Measurements from ENCODE around the gene GAREM1. TPM values are rescaled to one million over a fixed set of nuclear protein-coding genes. Genes with fewer than 3 reads are reported as not detected.
"Not testable (repeated sequence)": the region's sequence is repeated elsewhere in the genome, so short reads cannot be mapped to it uniquely, and the experiment has no call there.

GAREM1 gene
- total RNA-seq, 1 experiment from 2014 or later = 1.0 TPM

GRCh38 chr18:32371384-32371783 lies 99.3 kb downstream of the GAREM1 start:
- DNase-seq (ENCODE audit: low read depth) = no peak

- DNase-seq (ENCODE audit: low read depth) = no peak
Observed at GRCh38 chr18:32368991-32369390, 101.7 kb downstream of the GAREM1 start.

- no peak for DNase-seq (ENCODE audit: low read depth)
Observed at GRCh38 chr18:32368170-32368569, 102.5 kb downstream of the GAREM1 start.

DNA sequence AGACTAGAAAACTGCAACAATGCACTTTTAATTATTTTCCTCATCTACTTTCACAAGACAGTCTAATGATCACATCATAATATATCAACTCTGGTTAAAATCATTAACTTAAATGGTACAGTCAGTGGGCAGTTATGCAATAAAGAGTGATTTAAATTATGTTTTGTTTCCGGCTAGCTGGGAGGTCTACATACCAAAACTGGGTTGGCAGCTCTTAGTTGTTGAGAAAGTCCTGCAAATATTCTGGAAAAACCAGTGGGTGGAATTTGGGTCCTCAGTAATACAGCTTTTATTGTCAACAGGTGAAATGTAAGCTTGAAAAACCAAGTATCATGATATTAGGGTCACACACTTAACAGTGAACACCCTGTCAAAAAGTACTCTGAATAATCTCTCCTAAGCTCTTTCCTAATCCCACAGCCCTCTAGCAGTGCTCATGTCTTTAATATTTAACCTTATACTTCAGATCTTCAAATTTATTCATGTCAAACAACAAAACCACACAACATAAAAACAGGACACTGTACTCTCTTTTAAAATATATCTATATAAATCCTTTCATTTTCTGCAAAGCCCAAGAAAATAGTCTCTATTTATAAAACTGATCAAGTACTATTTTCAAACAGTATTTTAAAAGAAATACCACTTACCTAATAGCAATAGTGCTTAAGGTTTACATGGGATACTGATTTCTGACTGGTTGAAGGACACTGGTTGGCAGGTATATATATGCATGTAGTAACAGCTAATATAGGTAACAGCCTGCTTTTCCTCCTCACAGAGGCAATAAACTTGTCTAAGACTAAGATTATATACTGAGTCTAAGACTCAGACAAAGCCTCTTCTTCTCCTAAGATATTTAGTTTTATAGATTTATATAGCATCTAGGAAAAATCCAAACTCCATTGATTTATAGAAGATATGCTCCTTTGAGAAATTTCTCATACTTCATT lies 103.8 kb downstream of the GAREM1 start:
- no peak for DNase-seq (ENCODE audit: low read depth)

GRCh38 chr18:32362484-32362883 lies 108.2 kb downstream of the GAREM1 start:
- DNase-seq (ENCODE audit: low read depth) = no peak

DNA sequence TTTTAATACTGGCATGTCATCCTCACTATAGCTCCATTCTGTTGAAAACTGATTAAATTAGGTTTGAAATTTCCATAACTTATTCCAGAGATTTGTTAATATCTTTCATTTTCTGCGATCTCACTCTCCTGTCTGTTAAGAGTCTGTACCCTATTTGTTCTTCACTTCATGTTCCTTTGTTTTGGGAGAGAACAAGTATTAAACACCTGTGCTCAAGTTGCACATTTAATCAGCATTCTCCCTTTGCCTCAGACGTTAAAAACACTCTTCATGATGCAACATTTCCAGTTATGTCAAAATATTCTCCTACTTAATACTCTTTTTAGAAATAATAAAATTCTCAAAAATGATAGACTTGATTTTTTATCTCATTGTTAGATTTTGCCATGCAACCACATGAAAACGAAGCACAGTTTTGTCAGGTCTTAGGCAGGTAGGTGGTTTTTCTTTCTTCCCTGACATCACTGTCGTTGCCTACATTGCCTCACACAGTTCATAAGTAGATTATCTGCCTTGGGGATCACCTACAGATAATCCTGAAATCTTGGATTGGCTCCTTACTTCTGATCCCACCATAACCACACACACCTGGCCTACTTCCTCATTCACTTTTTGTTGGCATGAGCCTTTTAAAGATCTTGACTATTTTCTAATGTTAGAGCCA lies 109.9 kb downstream of the GAREM1 start:
- no peak for DNase-seq (ENCODE audit: low read depth)

GRCh38 chr18:32358529-32358928 lies 112.2 kb downstream of the GAREM1 start:
- DNase-seq (ENCODE audit: low read depth) = no peak

DNA sequence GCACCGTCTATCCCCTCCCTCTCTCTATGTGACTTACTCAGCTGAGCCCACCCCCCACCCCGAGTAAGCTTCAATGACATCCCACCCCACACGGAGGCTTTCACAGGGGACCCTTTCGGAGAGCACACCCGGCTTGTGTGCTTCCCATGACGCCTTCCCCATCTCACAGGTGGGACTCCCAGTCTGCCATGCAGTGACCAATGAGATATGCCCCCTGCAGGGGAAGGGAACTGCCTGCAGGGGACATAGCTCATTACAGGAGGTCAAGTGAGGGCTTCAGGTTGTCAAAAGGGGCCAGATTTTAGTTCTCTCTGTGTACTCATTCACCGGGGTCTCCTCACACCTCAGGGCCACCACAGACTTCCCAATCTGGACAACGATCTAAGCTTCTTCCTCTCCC lies 112.6 kb downstream of the GAREM1 start:
- no peak for DNase-seq (ENCODE audit: low read depth)

DNA sequence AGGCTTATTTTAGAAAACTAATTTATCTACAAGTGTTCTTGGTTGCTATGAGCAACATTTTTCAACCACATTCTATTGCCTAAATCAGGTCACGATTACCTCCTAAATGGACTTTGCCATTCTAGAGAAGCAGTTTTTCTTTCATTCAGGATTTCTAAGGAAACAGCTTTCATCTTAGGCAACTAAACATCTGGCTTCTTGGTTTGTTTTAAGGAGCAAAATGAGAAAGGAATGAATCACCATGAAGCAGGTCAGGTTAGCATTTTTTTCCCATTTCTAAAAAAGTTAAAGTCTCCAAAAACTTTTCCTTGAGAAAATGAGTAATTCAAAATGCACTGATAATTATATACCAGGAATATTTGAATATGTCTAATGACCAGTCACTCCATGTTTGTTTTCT lies 114.8 kb downstream of the GAREM1 start:
- DNase-seq (ENCODE audit: low read depth) = no peak

DNA sequence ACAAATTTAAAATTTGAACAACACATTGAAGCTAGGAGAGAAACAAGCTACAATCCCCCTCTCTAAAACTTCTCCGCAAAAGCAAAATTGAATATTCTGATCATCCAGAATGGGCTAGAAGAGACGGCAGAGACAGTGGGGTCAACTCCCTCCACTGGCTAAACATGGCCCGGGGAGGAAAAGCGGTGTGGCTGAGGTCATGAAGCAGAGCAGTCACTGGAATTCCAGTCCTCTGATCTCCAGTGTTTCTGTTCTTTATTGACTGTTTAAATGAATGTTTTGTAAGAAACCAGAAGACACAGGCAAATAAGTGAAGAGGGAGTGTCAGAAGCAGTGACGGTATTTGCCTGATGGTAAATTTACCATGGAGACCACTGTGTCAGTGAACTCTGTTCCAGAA lies 116.2 kb downstream of the GAREM1 start:
- no peak for DNase-seq (ENCODE audit: low read depth)

DNA sequence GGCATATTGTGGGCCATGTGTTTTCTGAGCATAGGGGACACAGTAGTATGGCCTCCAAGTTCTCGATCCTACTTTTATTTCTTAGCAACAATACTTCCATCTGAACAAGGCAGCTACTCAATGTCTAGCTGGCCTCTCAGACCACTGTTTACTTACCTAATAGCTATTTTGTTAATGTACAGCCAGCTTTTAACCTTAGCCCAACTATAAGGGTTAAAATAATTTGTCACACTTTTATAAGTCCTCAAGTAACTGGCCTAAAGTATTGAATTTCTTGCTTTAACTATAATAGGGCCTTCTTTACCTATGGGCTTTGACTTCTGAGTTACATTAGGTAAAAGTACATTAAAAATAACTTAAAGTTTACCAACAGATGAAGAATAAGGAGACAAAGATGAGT lies 117.4 kb downstream of the GAREM1 start:
- no peak for DNase-seq (ENCODE audit: low read depth)

DNA sequence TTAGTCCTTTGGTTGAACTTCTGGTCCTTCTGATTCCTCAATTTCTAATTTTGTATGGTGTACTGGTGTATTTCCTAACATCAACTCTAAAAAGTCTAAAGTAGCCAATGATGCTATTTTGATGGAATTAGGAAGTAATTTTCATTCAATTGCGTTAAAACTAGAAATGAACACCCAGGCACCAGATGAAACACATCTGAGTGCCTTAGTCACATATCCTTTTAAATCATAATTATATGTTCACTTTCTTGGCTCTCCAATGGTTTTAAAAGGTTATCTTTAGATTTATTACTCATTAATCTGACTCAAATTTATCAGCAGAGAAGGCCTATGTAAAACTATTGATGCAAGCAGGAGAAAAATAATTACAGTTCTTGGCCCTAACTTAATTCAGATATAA lies 119.7 kb downstream of the GAREM1 start:
- no peak for DNase-seq (ENCODE audit: low read depth)

- peak; percentile 73 for DNase-seq (ENCODE audit: low read depth)
Observed at GRCh38 chr18:32349728-32350395, 120.8 kb downstream of the GAREM1 start.

GRCh38 chr18:32346671-32347070 lies 124.0 kb downstream of the GAREM1 start:
- no peak for DNase-seq (ENCODE audit: low read depth)

- DNase-seq (ENCODE audit: low read depth) = no peak
Observed at GRCh38 chr18:32343634-32344033, 127.0 kb downstream of the GAREM1 start.

DNA sequence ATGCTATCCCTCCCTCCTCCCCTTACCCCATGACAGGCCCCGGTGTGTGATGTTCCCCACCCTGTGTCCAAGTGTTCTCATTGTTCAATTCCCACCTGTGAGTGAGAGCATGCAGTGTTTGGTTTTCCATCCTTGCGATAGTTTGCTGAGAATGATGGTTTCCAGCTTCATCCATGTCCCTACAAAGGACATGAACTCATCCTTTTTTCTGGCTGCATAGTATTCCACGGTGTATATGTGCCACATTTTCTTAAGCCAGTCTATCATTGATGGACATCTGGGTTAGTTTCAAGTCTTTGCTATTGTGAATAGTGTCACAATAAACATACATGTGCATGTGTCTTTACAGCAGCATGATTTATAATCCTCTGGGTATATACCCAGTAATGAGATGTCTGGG lies 129.6 kb downstream of the GAREM1 start:
- DNase-seq (ENCODE audit: low read depth) = not testable (repeated sequence)

DNA sequence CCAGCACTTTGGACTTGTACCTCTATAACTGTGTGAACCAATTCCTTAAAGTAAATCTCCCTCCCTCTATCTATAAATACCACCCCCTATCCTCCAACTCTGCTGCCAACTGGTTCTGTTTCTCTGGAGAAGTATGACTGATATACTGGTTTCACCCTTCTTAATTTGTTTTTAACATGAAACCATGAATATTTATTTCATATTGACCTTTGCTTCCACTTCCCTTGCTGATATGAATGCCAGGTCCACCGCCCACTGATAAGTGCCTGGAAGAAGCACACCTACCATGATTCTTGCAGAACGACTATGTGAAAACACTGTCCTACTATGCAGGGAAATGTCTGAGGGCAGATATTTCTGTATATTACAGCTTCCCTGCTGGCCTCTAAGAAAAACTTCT lies 131.6 kb downstream of the GAREM1 start:
- no peak for DNase-seq (ENCODE audit: low read depth)

GRCh38 chr18:32337821-32338220 lies 132.9 kb downstream of the GAREM1 start:
- no peak for DNase-seq (ENCODE audit: low read depth)

- no peak for DNase-seq (ENCODE audit: low read depth)
Observed at GRCh38 chr18:32337347-32337746, 133.3 kb downstream of the GAREM1 start.

- no peak for DNase-seq (ENCODE audit: low read depth)
Observed at GRCh38 chr18:32335228-32335627, 135.5 kb downstream of the GAREM1 start.

DNA sequence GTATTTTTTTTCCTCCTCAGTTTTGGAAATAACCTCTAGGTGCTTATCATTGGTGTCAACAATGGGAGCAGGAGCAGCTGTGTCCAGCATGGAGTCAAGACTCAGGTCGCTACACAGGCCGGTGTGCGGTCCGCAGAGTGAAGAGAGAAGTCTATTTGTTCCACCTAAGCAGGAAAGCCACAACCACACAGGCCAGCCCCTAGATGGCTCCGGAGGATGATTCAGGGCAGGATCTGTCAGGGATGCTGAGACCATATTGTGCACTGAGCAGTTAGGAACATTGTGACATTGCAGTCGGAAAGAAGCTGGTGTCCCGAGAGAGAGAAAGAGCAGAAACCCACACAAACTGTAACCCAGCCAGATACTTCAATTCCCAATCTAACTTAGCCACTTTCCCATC lies 136.9 kb downstream of the GAREM1 start:
- DNase-seq (ENCODE audit: low read depth) = no peak

- DNase-seq (ENCODE audit: low read depth) = no peak
Observed at GRCh38 chr18:32332708-32333107, 138.0 kb downstream of the GAREM1 start.
